Keratinocyte (primary cell): ENCODE results near the gene CTCFL. TPM values are rescaled to one million over a fixed set of nuclear protein-coding genes. Genes with fewer than 3 reads are reported as not detected.

Experiments
- DNase-seq: peaks from one replicate; pipeline ENCODE4 v3.0.0-alpha.2; 2011; ENCODE audit warnings: low read depth, missing footprints, low spot score
- FAIRE-seq: peaks from 2 replicates; lab custom pipeline; 2011; peaks lifted over from hg19 to GRCh38; lab: Jason Lieb, UNC
- H2AFZ ChIP-seq: 2 replicates; pipeline ENCODE4 v1.6.0; 2012; ENCODE audit warnings: low read length, control low read depth, inconsistent platforms; ENCODE audit not compliant: control insufficient read depth
- H3K27ac ChIP-seq: 2 replicates; pipeline ENCODE4 v1.5.1; 2011; ENCODE audit warnings: low read length; ENCODE audit not compliant: control insufficient read depth, insufficient read depth
- H3K27me3 ChIP-seq: 3 replicates; pipeline ENCODE4 v1.6.0; 2011; ENCODE audit warnings: low read length; ENCODE audit not compliant: control insufficient read depth, insufficient read depth; ENCODE audit errors: extremely low read depth
- H3K36me3 ChIP-seq, 2 experiments: 2 replicates in 1 of 2; 3 replicates in 1 of 2; pipeline ENCODE4 v1.5.1; 2011; ENCODE audit warnings: low read length in 2 of 2, mild to moderate bottlenecking in 1 of 2; ENCODE audit not compliant: control insufficient read depth in 2 of 2, insufficient read depth in 2 of 2; ENCODE audit errors: extremely low read depth in 1 of 2
- H3K4me1 ChIP-seq: 3 replicates; pipeline ENCODE4 v1.5.1; 2011; ENCODE audit warnings: low read length; ENCODE audit not compliant: control insufficient read depth, insufficient read depth; ENCODE audit errors: extremely low read depth
- H3K4me2 ChIP-seq: 3 replicates; pipeline ENCODE4 v1.6.0; 2011; ENCODE audit warnings: low read depth, low read length; ENCODE audit not compliant: control insufficient read depth, insufficient read depth; ENCODE audit errors: extremely low read depth
- H3K4me3 ChIP-seq, 3 experiments: fragments of 200-600 bp in 1 of 3; sonication (generic) in 1 of 3; 2 replicates in 2 of 3; 3 replicates in 1 of 3; pipeline ENCODE4 v1.5.1; 2011 to 2016; ENCODE audit warnings: low read length in 3 of 3, mild to moderate bottlenecking in 3 of 3, control low read depth in 2 of 3, inconsistent platforms in 1 of 3, low read depth in 1 of 3, mixed read lengths in 1 of 3, mixed run types in 1 of 3, moderate library complexity in 1 of 3; ENCODE audit not compliant: control insufficient read depth in 2 of 3, insufficient read depth in 2 of 3; ENCODE audit errors: extremely low read depth in 1 of 3
- H3K79me2 ChIP-seq: 2 replicates; pipeline ENCODE4 v1.6.0; 2012; ENCODE audit warnings: low read length; ENCODE audit not compliant: control insufficient read depth, insufficient read depth
- H3K9ac ChIP-seq: 3 replicates; pipeline ENCODE4 v1.6.0; 2011; ENCODE audit warnings: low read length; ENCODE audit not compliant: control insufficient read depth, insufficient read depth; ENCODE audit errors: extremely low read depth
- H3K9me1 ChIP-seq: 3 replicates; pipeline ENCODE4 v1.6.0; 2011; ENCODE audit warnings: low read length; ENCODE audit not compliant: control insufficient read depth, insufficient read depth; ENCODE audit errors: extremely low read depth
- H3K9me3 ChIP-seq: 2 replicates; pipeline ENCODE4 v1.5.1; 2012; ENCODE audit warnings: low read depth, low read length; ENCODE audit not compliant: control insufficient read depth
- H4K20me1 ChIP-seq: 3 replicates; pipeline ENCODE4 v1.6.0; 2011; ENCODE audit warnings: low read length; ENCODE audit not compliant: control insufficient read depth, insufficient read depth; ENCODE audit errors: extremely low read depth
- CTCF ChIP-seq, 3 experiments: IDR thresholded peaks in 1 of 3; conservative IDR thresholded peaks in 1 of 3; optimal IDR thresholded peaks in 1 of 3; 2 replicates in 2 of 3; 3 replicates in 1 of 3; pipeline versions ENCODE3 to v1.5.1; 2011; ENCODE audit warnings: low read length in 3 of 3, mild to moderate bottlenecking in 3 of 3, moderate library complexity in 2 of 3, control low read depth in 1 of 3, inconsistent platforms in 1 of 3; ENCODE audit not compliant: insufficient read depth in 2 of 3; ENCODE audit errors: extremely low read depth in 1 of 3
- EZH2 ChIP-seq: IDR thresholded peaks from one replicate; pipeline ENCODE4 v1.6.1; 2012; ENCODE audit warnings: inconsistent platforms, mild to moderate bottlenecking, low read length, moderate library complexity
- dilution Hi-C: fragments of 300-500 bp; cut with MboI; formaldehyde crosslinking; loops from one replicate; pipeline ENCODE4 v1.7.0; 2020; ENCODE audit warnings: low sequenced_read_pairs; ENCODE audit not compliant: extremely low pct_ligation_motif_present
- polyA plus RNA-seq, 5 experiments: library from polyadenylated mRNA; depleted of rRNA in 3 of 5; stranded (reverse) in 3 of 5; stranded (forward) in 1 of 5; unstranded in 1 of 5; fragments of >200 nt; gene quantifications; 1 replicate in 1 of 5; 2 replicates in 3 of 5; 3 replicates in 1 of 5; pipeline versions ENCODE4 v1.2.1 to v1.2.3, GENCODE V29; 2011 to 2012; ENCODE audit warnings: missing spikeins in 2 of 5, low read depth in 1 of 5, low replicate concordance in 1 of 5

Gene CTCFL
- polyA plus RNA-seq, 1 donor (not counting 4 experiments of a cell fraction or from before 2014, with no cell fraction given), result not detected

GRCh38 chr20:57481281-57481711 lies 43.6 kb downstream of the CTCFL start:
- no peak for FAIRE-seq
- TF ChIP-seq EZH2, result no peak
- TF ChIP-seq CTCF (optimal IDR thresholded peaks at IDR 0.05 in 1 of 3, IDR thresholded peaks at IDR 0.05 in 1 of 3, conservative IDR thresholded peaks at IDR 0.05 in 1 of 3; ENCODE audit: extremely low read depth in 1 of 3, insufficient read depth in 2 of 3, low read length in 3 of 3), result no peak

GRCh38 chr20:57480444-57481160 lies 44.3 kb downstream of the CTCFL start:
- Histone ChIP-seq H3K9me3 (no peaks in the 10 kb centered on the region), H3K36me3 (no peaks in the 10 kb centered on the region)

More at GRCh38 chr20:57481281-57481711, 43.6 kb downstream of the CTCFL start:
- Histone ChIP-seq H3K36me3 (no peaks in the 10 kb centered on the region), H3K4me3 (no peak overlapping the region), H3K4me1 (no peaks in the 10 kb centered on the region), H2AFZ (no peak overlapping the region), H3K9me1 (no peaks in the 10 kb centered on the region), H3K9ac (no peak overlapping the region), H3K4me2 (no peak overlapping the region), H3K9me3 (no peaks in the 10 kb centered on the region), H3K79me2 (no peaks in the 10 kb centered on the region), H4K20me1 (no peaks in the 10 kb centered on the region), H3K27me3 (peaks cover 26% of the 10 kb centered on the region), H3K27ac (no peak overlapping the region)
- DNase-seq, result no peak
- dilution Hi-C loops, result no loop called here

More at GRCh38 chr20:57480444-57481160, 44.3 kb downstream of the CTCFL start:
- peaks cover 26% of the 10 kb centered on the region for H3K27me3 ChIP-seq
- H3K4me2 ChIP-seq, result no peak overlapping the region
- H2AFZ ChIP-seq, result no peak overlapping the region
- DNase-seq (no peak), FAIRE-seq (no peak)
- H3K9ac ChIP-seq, result no peak overlapping the region
- no peak for TF ChIP-seq EZH2
- TF ChIP-seq CTCF (optimal IDR thresholded peaks at IDR 0.05 in 1 of 3, IDR thresholded peaks at IDR 0.05 in 1 of 3, conservative IDR thresholded peaks at IDR 0.05 in 1 of 3; ENCODE audit: extremely low read depth in 1 of 3, insufficient read depth in 2 of 3, low read length in 3 of 3), result no peak
- H4K20me1 ChIP-seq, result no peaks in the 10 kb centered on the region
- H3K27ac ChIP-seq, result no peak overlapping the region
- no peak overlapping the region for H3K4me3 ChIP-seq
- no peaks in the 10 kb centered on the region for H3K9me1 ChIP-seq
- H3K4me1 ChIP-seq, result no peaks in the 10 kb centered on the region
- no peaks in the 10 kb centered on the region for H3K79me2 ChIP-seq
- dilution Hi-C loops, result no loop called here
